Parathyroid adenoma (tissue), 2 donors: ENCODE data around the gene GRID1.

Source experiments
- H2AFZ ChIP-seq: fragments of 300-600 bp; sonication (generic); one replicate; pipeline ENCODE4 v1.7.0; 2017; ENCODE audit warnings: antibody characterized with exemption, mild to moderate bottlenecking
- H3K27ac ChIP-seq: fragments of 300-600 bp; sonication (generic); one replicate; pipeline ENCODE4 v1.7.0; 2017
- H3K27me3 ChIP-seq: fragments of 300-600 bp; sonication (generic); one replicate; pipeline ENCODE4 v1.7.0; 2017; ENCODE audit warnings: low read length; ENCODE audit not compliant: control insufficient read depth, insufficient read depth
- H3K36me3 ChIP-seq: fragments of 300-600 bp; sonication (generic); one replicate; pipeline ENCODE4 v1.7.0; 2017; ENCODE audit warnings: low read length; ENCODE audit not compliant: control insufficient read depth, insufficient read depth
- H3K4me1 ChIP-seq: fragments of 300-600 bp; sonication (generic); one replicate; pipeline ENCODE4 v1.7.0; 2017; ENCODE audit warnings: control low read depth
- H3K4me2 ChIP-seq: fragments of 300-600 bp; sonication (generic); one replicate; pipeline ENCODE4 v1.7.0; 2017; ENCODE audit warnings: low read length
- H3K4me3 ChIP-seq: fragments of 300-600 bp; sonication (generic); one replicate; pipeline ENCODE4 v1.7.0; 2017; ENCODE audit warnings: low read depth, low read length
- H3K79me2 ChIP-seq: fragments of 300-600 bp; sonication (generic); one replicate; pipeline ENCODE4 v1.7.0; 2017; ENCODE audit warnings: control low read depth
- H3K9ac ChIP-seq: fragments of 300-600 bp; sonication (generic); one replicate; pipeline ENCODE4 v1.7.0; 2017; ENCODE audit warnings: mild to moderate bottlenecking
- H3K9me3 ChIP-seq: fragments of 300-600 bp; sonication (generic); one replicate; pipeline ENCODE4 v1.7.0; 2017; ENCODE audit warnings: low read length; ENCODE audit not compliant: control insufficient read depth
- TF ChIP-seq, protein P1 (sequence below): fragments of 300-600 bp; sonication (generic); IDR thresholded peaks from one replicate; pipeline ENCODE4 v1.7.0; 2017; ENCODE audit warnings: antibody characterized with exemption, mild to moderate bottlenecking
- donor health status: primary hyperparathyroidism.

The GRID1 gene

DNA sequence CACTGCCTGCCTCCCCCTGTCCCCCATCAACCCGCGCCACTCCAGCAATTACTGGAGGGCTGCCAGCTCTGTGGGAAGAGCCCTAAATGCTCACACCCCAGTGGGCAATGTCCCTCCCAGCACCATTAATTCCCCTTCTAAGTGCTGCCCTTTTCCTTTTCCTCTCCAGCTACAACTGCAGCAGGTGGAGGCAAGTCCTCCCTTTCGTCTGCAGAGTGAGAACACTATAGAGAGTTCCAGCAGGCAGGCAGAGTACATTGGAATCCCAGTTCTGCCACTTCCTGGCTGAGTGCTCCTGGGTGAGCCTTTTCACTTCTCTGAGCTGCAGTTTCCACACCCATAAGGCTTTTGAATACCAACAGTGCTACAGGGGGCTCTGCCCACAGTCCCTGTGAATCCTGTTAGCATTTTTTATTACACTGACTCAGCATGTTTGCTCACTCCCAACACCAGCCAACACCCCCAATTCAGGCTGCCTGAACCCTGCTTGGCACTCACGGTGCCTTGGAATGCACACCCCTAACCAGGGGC lies 447.0 kb downstream of the GRID1 start:
- Histone ChIP-seq H2AFZ (no peak overlapping the region), H3K4me3 (no peak overlapping the region), H3K4me1 (no peaks in the 10 kb centered on the region), H3K27me3 (no peaks in the 10 kb centered on the region), H3K9me3 (no peaks in the 10 kb centered on the region), H3K4me2 (no peak overlapping the region), H3K27ac (no peak overlapping the region), H3K79me2 (no peaks in the 10 kb centered on the region), H3K9ac (no peak overlapping the region), H3K36me3 (no peaks in the 10 kb centered on the region)
- TF ChIP-seq, protein P1, sequence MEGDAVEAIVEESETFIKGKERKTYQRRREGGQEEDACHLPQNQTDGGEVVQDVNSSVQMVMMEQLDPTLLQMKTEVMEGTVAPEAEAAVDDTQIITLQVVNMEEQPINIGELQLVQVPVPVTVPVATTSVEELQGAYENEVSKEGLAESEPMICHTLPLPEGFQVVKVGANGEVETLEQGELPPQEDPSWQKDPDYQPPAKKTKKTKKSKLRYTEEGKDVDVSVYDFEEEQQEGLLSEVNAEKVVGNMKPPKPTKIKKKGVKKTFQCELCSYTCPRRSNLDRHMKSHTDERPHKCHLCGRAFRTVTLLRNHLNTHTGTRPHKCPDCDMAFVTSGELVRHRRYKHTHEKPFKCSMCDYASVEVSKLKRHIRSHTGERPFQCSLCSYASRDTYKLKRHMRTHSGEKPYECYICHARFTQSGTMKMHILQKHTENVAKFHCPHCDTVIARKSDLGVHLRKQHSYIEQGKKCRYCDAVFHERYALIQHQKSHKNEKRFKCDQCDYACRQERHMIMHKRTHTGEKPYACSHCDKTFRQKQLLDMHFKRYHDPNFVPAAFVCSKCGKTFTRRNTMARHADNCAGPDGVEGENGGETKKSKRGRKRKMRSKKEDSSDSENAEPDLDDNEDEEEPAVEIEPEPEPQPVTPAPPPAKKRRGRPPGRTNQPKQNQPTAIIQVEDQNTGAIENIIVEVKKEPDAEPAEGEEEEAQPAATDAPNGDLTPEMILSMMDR = no peak

DNA sequence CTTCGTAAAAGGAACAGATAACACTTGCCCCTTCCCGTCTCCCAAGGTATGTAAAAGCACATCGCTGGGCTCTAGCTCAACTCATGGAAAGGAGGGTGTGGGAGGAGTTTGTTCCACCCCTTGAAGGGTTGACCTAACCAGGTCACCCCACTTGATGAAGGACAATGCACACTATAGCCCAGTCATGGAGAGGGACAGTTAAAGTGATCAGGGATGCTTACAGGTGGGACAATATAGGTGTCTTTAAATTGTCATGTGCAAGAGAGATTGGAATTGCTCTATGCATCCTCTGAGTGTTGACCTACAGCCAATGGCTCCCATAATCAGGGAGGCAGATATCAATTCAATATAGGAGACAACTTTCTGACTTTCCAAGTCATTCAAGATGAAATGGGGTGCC lies 448.2 kb downstream of the GRID1 start:
- no peak overlapping the region for H3K9ac ChIP-seq
- no peak overlapping the region for H3K27ac ChIP-seq
- H3K27me3 ChIP-seq = no peaks in the 10 kb centered on the region
- H3K36me3 ChIP-seq = no peaks in the 10 kb centered on the region
- no peaks in the 10 kb centered on the region for H3K79me2 ChIP-seq
- H3K4me1 ChIP-seq = no peaks in the 10 kb centered on the region
- H3K4me3 ChIP-seq = no peak overlapping the region
- no peak overlapping the region for H2AFZ ChIP-seq
- no peaks in the 10 kb centered on the region for H3K9me3 ChIP-seq
- H3K4me2 ChIP-seq = no peak overlapping the region
- TF ChIP-seq, protein P1 = no peak

DNA sequence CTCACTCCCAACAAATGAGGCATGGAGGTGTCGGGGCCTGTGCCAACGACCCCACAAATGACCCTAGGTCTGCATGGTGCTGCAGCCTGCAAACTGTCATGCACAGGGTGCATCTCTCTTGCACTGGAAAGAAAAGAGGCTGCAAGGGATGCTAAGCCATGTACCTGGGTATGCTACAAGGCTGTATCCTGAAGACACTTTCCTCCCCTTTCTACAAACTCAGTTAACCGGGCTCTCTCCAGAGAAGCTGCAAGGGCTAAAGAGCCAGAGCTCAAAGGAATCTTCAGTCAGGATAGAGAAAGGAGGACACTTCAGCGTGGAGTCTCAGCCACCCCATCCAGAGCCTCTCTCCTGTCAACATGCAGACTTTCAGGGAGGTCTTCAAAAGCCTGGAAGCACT lies 449.0 kb downstream of the GRID1 start:
- H3K27me3 ChIP-seq = no peaks in the 10 kb centered on the region
- no peaks in the 10 kb centered on the region for H3K36me3 ChIP-seq
- no peak overlapping the region for H2AFZ ChIP-seq
- H3K9me3 ChIP-seq = no peaks in the 10 kb centered on the region
- no peaks in the 10 kb centered on the region for H3K79me2 ChIP-seq
- H3K9ac ChIP-seq = no peak overlapping the region
- no peak overlapping the region for H3K4me2 ChIP-seq
- TF ChIP-seq, protein P1 = no peak
- no peak overlapping the region for H3K4me3 ChIP-seq
- no peak overlapping the region for H3K27ac ChIP-seq
- H3K4me1 ChIP-seq = no peaks in the 10 kb centered on the region

DNA sequence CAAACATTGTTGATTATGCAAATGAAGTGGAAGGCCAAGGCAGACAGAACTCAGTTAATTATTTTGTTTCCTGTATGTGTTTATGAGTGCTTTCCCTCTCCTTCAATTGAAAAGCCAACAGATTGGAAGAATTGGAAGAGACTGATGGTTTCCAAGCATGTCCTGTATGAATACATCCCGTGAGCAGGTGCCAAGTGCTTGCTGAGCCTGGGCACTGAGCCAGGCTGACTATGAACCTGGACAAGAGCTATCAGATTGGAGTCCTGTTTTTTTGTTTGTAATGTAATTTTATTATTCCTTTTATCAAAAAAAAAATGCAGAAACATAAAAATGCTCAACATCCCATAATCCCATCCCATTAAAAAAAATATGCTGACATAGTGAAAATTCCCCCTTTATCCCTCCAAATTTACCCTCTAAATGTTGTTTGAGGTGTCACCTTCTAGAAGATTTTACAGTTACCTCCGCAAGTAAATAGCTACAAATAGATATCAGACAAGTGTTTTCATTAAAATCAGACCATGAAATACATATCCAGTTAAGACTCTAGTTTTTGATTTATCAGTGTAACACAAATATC lies 449.5 kb downstream of the GRID1 start:
- H2AFZ ChIP-seq = no peak overlapping the region
- no peak overlapping the region for H3K4me2 ChIP-seq
- no peaks in the 10 kb centered on the region for H3K79me2 ChIP-seq
- TF ChIP-seq, protein P1 = no peak
- no peaks in the 10 kb centered on the region for H3K27me3 ChIP-seq
- no peak overlapping the region for H3K9ac ChIP-seq
- H3K4me1 ChIP-seq = no peaks in the 10 kb centered on the region
- no peaks in the 10 kb centered on the region for H3K9me3 ChIP-seq
- H3K36me3 ChIP-seq = no peaks in the 10 kb centered on the region
- no peak overlapping the region for H3K4me3 ChIP-seq
- H3K27ac ChIP-seq = no peak overlapping the region

DNA sequence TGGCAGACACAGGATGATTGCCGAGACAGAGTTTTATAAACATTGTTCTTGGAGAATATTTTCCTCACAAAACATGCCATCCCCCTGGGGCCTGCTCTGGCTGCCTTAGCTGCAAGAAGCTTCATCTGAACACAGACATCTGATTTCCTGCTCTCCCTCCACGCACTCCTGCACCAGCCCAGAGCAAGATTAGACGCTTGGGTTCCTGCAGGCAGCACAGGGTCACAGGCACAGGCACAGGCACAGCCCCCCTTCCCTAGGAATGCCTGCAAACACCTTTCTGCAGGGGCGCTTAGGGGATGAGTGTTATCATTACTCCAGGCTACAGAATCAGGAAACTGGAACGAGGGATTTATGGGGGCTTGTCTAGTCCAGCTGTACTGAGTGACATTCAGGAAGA lies 450.3 kb downstream of the GRID1 start:
- Histone ChIP-seq H2AFZ (no peak overlapping the region), H3K4me2 (no peak overlapping the region), H3K27ac (no peak overlapping the region), H3K4me3 (no peak overlapping the region), H3K27me3 (no peaks in the 10 kb centered on the region), H3K36me3 (no peaks in the 10 kb centered on the region), H3K4me1 (no peaks in the 10 kb centered on the region), H3K79me2 (no peaks in the 10 kb centered on the region), H3K9me3 (no peaks in the 10 kb centered on the region), H3K9ac (no peak overlapping the region)
- TF ChIP-seq, protein P1 = no peak
